GM20000 (cell line): Measurements from ENCODE around the gene CD99.

Source experiments
- DNase-seq: peaks from one replicate; pipeline ENCODE4 v3.0.0; 2012; ENCODE audit warnings: low spot score
- CTCF ChIP-seq: IDR thresholded peaks from 2 replicates; pipeline ENCODE4 v1.5.1; 2012; ENCODE audit warnings: mild to moderate bottlenecking, control low read depth; ENCODE audit errors: extremely low read depth, missing control alignments

CD99 gene

GRCh38 chrX:2650865-2651264 lies 40.2 kb upstream of the CD99 start:
- no peak for TF ChIP-seq CTCF
- DNase-seq, result no peak

- no peak for DNase-seq
- no peak for TF ChIP-seq CTCF
Observed at GRCh38 chrX:2652106-2652505, 39.0 kb upstream of the CD99 start.

- no peak for DNase-seq
Observed at GRCh38 chrX:2654436-2655340, 36.4 kb upstream of the CD99 start.

GRCh38 chrX:2656257-2656836 lies 34.7 kb upstream of the CD99 start:
- no peak for DNase-seq
- no peak for TF ChIP-seq CTCF

More at GRCh38 chrX:2654436-2655340, 36.4 kb upstream of the CD99 start:
- no peak for TF ChIP-seq CTCF

- DNase-seq, result no peak
- TF ChIP-seq CTCF, result no peak
Observed at GRCh38 chrX:2657532-2658113, 33.5 kb upstream of the CD99 start.

- no peak for TF ChIP-seq CTCF
- no peak for DNase-seq
Observed at GRCh38 chrX:2658585-2659292, 32.4 kb upstream of the CD99 start.
